ENCODE measurements around the gene SLC20A1.
"Not testable (repeated sequence)": the region's sequence is repeated elsewhere in the genome, so short reads cannot be mapped to it uniquely, and the experiment has no call there.

SLC20A1 gene

GRCh38 chr2:112646791-112647689 is 1.3 kb downstream of the SLC20A1 start:
- DNase-seq = no peak

DNA sequence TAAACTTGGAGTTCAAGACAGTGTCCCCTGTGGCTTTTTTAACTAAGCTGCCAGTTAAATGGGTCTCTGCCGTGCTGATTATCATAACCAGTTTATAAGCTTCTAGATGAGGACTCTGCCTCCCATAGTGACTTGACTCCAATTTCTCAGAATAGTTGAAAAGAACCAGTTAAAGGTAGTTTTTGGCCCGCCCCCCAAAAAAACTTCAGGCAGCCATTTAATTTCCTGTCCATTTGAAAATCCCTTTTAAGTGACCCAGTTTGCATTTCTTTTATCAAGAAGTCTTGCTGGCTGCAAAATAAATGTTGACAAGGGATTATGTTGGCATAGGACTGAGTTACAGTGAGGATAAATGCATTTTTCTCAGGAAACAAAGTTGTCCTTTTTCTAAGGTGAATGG is 2.3 kb downstream of the SLC20A1 start:
- DNase-seq = no peak

GRCh38 chr2:112656679-112657078 is 10.9 kb downstream of the SLC20A1 start:
- no peak for DNase-seq

GRCh38 chr2:112658301-112658700 is 12.6 kb downstream of the SLC20A1 start:
- DNase-seq = no peak

DNA sequence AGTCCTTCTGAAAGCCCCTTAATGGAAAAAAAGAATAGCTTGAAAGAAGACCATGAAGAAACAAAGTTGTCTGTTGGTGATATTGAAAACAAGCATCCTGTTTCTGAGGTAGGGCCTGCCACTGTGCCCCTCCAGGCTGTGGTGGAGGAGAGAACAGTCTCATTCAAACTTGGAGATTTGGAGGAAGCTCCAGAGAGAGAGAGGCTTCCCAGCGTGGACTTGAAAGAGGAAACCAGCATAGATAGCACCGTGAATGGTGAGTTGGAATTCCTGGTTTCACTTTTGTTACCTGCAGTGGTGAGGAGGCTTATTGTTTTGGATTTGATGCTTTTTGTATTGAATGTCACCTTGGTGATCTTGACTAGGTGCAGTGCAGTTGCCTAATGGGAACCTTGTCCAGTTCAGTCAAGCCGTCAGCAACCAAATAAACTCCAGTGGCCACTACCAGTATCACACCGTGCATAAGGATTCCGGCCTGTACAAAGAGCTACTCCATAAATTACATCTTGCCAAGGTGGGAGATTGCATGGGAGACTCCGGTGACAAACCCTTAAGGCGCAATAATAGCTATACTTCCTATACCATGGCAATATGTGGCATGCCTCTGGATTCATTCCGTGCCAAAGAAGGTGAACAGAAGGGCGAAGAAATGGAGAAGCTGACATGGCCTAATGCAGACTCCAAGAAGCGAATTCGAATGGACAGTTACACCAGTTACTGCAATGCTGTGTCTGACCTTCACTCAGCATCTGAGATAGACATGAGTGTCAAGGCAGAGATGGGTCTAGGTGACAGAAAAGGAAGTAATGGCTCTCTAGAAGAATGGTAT is 13.3 kb downstream of the SLC20A1 start:
- DNase-seq = no peak

- no peak for DNase-seq
Measured at GRCh38 chr2:112660138-112660537, 14.4 kb downstream of the SLC20A1 start.

GRCh38 chr2:112661656-112662305 is 16.0 kb downstream of the SLC20A1 start:
- no peak for DNase-seq

DNA sequence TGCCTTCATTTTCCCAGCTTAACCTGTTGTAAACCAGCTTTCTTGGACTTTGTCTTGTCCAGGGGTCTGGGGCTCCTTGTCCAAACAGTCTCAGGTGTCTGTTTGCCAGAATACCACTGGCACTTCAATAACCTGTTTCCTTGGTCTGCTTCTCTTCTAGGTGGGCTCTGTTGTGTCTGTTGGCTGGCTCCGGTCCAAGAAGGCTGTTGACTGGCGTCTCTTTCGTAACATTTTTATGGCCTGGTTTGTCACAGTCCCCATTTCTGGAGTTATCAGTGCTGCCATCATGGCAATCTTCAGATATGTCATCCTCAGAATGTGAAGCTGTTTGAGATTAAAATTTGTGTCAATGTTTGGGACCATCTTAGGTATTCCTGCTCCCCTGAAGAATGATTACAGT is 17.0 kb downstream of the SLC20A1 start:
- DNase-seq = no peak

- DNase-seq = no peak
Measured at GRCh38 chr2:112664689-112665088, 18.9 kb downstream of the SLC20A1 start.

DNA sequence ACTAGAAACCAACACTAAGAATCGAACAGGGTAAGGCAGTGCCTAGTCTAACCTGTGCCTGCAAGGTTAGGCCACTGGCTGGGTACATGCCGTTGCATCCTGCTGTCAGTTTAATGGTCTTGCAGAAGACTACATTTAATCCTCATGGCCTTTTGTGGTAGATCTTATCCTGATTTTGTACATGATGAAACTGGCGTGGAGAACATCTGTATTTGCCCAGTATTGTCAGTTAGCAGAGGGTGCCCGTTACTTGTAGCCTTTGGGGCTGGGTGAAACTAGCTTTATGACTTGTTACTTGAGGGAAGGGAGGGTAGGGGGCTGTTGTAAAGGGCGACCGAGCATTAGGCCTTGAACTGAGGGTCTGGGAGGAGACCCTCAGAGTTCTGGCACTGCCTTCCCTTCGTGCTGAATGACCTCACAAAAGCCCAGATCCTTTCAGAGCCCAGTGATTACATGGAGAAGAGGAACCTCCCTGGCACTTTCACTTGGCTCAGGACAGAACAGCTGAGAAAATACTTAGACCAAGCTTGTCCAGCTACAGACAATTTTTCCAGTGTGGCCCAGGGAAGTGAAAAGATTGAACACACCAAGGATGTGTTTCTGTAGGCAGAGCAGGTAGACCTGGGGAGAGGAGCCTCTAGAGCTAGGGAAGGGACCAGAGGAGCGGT is 19.5 kb downstream of the SLC20A1 start:
- DNase-seq = no peak

GRCh38 chr2:112666761-112667122 is 21.0 kb downstream of the SLC20A1 start:
- no peak for DNase-seq

DNA sequence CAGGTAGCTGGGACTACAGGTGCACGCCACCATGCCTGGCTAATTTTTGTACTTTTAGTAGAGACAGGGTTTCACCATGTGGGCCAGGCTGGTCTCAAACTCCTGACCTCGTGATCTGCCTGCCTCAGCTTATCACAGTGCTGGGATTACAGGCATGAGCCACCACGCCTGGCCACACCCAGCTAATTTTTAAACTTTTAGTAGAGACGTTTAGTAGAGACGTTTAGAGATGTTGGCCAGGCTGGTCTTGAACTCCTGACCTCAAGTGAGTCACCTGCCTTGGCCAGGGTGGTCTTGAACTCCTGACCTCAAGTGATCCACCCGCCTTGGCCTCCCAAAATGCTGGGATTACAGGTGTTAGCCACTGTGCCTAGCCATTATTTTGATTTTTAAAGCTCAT is 21.8 kb downstream of the SLC20A1 start:
- not testable (repeated sequence) for DNase-seq

GRCh38 chr2:112669667-112670066 is 23.9 kb downstream of the SLC20A1 start:
- DNase-seq = no peak

- DNase-seq = no peak
Measured at GRCh38 chr2:112670252-112671022, 24.7 kb downstream of the SLC20A1 start.

- DNase-seq = no peak
Measured at GRCh38 chr2:112671801-112672200, 26.1 kb downstream of the SLC20A1 start.

DNA sequence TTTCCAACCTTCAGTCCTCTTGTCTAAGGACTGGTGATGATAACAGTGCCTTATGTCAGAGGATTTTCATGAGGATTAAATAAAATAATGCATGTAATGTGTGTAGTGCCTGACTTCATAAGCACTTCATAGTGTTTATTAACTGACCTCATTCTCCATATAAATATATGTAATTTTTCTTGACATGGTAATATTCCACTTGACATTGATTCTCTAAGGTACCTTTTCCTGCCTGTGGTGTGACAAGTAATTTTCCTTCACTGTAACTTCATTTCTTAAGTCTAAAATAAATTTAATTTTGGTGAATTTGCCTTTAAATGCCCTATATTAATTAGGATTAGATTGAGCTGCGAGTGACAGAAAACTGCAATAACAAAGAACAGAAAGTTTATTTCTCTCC is 27.3 kb downstream of the SLC20A1 start:
- DNase-seq = no peak

- no peak for DNase-seq
Measured at GRCh38 chr2:112674229-112674628, 28.5 kb downstream of the SLC20A1 start.

DNA sequence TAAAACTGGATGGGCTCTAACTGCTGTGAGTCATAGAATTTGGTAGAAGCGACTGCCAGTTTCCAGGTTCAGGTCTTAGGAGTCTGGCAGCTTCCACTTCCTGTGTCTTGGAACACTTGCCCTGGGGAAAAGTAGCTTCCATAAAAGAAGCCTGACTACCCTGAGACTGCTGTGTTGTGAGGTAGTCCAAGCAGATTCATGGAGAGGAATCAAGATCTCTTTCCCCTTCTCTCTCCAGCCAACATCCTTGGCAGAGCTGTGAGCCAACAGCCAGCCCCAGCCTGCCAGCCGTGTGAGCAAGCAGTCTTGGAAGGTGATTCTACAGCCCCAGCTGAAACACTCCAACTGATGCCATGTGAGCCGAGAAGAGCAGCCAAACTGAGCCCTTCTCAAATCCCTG is 33.7 kb downstream of the SLC20A1 start:
- DNase-seq = no peak

DNA sequence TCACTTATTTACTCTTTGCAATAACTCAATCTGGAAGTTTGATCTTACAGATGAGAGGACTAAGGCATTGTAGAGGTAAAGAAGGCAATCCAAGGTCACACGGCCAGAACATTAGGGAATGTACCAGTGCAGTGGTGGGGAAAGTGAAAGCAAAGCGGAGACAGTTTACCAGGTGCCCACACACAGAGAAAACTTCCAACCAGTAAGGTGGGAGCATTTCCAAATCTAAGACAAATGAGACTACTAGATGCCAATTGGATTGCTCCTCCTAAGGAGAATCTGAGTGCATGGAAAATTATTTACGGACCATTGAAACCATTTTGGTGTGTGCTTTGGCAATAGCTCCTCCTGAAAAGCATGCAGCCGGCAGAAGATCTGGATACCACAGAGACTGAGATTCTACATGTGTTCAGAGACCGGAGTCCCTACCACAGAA is 34.9 kb downstream of the SLC20A1 start:
- DNase-seq = no peak

- DNase-seq = no peak
Measured at GRCh38 chr2:112682101-112682500, 36.4 kb downstream of the SLC20A1 start.

DNA sequence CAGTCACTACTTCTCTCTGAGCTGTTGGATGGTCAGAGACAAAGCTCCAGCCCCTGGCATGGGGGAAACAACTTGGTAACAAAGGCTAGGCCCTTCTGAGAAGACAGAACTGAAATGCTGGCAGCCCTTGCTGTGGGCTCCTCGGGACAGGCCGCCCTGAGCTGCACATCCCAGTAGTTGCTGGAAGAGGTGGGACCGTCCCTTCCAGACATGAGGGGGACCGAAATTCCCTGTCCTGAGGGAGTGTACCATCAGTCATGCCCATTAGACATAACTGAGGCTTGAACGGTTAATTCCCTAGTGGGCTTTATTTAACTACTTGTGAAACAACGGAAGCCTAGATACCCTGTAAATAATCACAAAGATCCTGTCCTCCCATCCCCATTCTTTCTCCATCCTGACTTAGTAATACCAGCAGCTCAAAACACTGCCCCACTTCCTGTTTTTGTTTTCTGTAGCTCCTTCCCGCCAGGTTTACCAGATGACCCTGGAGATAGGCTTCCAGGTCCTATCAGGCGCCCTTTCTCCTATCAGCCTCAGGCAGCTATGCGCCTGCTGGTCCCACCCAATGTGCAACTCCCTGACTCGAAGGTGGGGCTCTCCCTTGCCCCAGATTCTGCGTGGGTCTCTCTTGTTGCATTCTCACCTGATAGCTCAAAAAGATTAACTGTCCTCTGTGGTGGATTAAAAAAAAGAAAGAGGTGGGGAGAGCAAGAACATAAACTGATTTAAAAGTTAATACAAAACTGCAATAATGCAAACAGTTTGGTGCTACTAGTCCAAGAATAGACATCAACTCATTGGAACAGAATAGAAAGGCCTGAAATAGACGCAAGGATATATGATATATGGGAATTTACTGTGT is 38.0 kb downstream of the SLC20A1 start:
- DNase-seq = no peak

All from stimulated activated naive CD4-positive, alpha-beta T cell treated with Interleukin-2 at 50 U/mL for 16 hours (primary cell).